ENCODE measurements around the gene LONP1.
"Not testable (repeated sequence)": the region's sequence is repeated elsewhere in the genome, so short reads cannot be mapped to it uniquely, and the experiment has no call there.

LONP1 gene

GRCh38 chr19:5691822-5692722 lies 27.9 kb downstream of the LONP1 start:
- no peak for DNase-seq (ENCODE audit: low read depth)
- H3K4me3 ChIP-seq (ENCODE audit: low read depth, low read length): peak overlapping the region; percentile 99
- TF ChIP-seq CTCF (conservative IDR thresholded peaks at IDR 0.05; ENCODE audit: low read depth, low read length): no peak

DNA sequence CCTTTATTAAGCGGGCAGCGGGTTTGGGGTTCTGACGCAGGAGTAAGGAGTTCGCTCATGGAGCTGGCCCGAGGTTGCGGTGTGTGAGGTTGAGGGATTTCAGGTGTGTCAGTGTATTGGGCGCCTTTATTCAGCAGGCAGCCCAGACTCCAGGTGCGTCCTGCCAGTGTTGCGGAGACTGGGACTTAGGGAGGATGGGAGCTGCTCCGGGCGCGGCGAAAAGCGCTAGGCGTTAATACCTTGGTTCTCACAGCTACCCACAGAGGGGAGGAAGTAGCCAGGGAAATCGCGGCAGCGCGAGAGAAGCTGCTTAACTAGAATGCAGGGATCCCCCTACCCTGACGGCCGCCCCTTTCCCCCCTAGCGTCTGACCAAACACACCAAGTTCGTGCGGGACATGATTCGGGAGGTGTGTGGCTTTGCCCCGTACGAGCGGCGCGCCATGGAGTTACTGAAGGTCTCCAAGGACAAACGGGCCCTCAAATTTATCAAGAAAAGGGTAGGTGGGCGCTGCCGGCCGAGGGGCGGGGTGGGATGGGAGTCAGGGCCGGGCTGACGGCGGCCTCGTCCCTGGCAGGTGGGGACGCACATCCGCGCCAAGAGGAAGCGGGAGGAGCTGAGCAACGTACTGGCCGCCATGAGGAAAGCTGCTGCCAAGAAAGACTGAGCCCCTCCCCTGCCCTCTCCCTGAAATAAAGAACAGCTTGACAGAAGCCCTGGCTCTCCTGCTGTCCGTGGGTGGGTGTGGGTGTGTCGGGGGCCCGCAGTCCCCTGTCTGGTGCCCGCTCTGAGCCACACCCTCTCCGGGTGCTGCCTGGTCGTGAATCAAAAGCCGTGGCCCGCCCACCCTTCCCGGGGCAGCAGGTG lies 28.8 kb downstream of the LONP1 start:
- TF ChIP-seq CTCF (conservative IDR thresholded peaks at IDR 0.05; ENCODE audit: low read depth, low read length): no peak
- DNase-seq (ENCODE audit: low read depth): peak; percentile 51
- peak overlapping the region; percentile 99 for H3K4me3 ChIP-seq (ENCODE audit: low read depth, low read length)

DNA sequence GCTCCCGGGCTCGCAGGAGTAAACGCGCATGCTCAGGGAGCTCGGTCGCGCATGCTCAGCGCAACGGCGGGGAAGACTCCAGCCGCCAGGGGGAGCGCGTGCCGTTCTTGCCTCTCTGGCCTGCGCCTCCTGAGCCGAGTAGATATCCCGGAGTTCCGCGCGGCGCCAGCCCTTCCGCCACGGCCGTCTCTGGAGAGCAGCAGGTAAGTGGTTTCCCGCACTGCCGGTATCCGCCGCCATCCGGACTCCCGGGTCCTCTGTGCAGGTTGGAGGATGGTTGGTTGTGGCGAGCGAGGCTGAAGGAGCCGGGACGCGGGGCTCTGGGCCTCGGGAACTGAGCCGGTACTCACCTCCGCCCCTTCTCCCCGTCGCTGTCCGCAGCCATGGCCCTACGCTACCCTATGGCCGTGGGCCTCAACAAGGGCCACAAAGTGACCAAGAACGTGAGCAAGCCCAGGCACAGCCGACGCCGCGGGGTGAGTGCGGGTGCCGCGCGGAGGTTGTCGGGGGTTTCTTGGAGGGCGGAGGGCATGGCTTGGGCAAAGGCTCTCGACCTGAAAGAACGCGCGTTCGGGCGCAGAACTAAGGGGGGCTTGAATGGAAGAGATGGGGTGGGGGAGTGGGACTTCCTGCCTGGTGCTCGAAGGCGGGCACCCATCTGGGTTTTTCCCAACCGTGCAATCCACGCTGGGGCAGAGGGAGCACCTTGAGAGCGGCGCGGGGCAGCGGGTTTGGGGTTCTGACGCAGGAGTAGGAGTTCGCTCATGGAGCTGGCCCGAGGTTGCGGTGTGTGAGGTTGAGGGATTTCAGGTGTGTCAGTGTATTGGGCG lies 29.6 kb downstream of the LONP1 start, which contains the start of gene RPL36:
Gene RPL36, plus strand, starts transcription at position 171 of the 830 bp plus-strand sequence. Its CDS starts 213 bp downstream, at position 384.
- DNase-seq (ENCODE audit: low read depth): peak; percentile 98
- peak; percentile 90 for TF ChIP-seq CTCF (conservative IDR thresholded peaks at IDR 0.05; ENCODE audit: low read depth, low read length)
- peak within 1 kb of the TSS; percentile 99 for H3K4me3 ChIP-seq (ENCODE audit: low read depth, low read length)

GRCh38 chr19:5688262-5688881 lies 31.6 kb downstream of the LONP1 start:
- not testable (repeated sequence) for H3K4me3 ChIP-seq (ENCODE audit: low read depth, low read length); DNase-seq (ENCODE audit: low read depth)

GRCh38 chr19:5687360-5688198 lies 32.4 kb downstream of the LONP1 start:
- peak overlapping the region; percentile 64 for H3K4me3 ChIP-seq (ENCODE audit: low read depth, low read length)
- DNase-seq (ENCODE audit: low read depth): no peak
- no peak for TF ChIP-seq CTCF (conservative IDR thresholded peaks at IDR 0.05; ENCODE audit: low read depth, low read length)

DNA sequence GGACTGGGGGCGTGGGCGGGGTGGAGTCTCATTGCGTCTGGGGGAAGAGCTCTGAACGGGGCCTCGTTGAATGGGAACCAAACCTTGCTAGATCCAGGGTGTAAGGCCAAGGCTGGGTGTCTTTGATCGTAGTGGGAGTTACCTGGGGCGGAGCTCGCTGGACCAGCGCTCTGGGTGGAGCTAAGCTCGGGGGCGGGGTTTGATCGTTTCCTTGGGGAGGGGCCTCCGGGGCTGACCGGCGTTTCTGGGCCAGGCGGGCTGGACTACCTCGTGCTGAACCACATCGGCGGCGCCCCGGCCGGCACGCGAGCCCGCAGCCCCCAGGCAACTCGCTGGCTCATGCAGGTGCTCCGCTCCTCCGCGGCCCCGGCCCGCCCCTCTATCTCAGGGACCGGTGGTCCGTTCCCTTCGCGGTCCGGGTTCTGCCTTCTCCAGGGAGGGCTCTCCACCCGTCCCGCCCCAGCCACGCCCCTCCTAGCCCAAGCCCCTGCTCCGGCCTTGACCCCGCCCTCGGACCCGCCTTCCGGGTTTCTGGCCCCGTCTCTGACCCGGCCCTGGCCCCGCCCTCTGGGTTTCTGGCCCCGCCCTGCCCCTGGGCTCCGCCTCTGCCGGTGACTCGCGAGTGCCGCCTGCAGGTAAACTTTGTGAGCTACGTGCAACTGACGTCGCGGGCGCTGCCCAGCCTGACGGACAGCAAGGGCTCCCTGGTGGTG lies 33.1 kb downstream of the LONP1 start:
- TF ChIP-seq CTCF (conservative IDR thresholded peaks at IDR 0.05; ENCODE audit: low read depth, low read length): peak; percentile 82
- peak; percentile 93 for DNase-seq (ENCODE audit: low read depth)
- peak overlapping the region; percentile 64 for H3K4me3 ChIP-seq (ENCODE audit: low read depth, low read length)
